ENCODE measurements around the gene MAU2.

DNA sequence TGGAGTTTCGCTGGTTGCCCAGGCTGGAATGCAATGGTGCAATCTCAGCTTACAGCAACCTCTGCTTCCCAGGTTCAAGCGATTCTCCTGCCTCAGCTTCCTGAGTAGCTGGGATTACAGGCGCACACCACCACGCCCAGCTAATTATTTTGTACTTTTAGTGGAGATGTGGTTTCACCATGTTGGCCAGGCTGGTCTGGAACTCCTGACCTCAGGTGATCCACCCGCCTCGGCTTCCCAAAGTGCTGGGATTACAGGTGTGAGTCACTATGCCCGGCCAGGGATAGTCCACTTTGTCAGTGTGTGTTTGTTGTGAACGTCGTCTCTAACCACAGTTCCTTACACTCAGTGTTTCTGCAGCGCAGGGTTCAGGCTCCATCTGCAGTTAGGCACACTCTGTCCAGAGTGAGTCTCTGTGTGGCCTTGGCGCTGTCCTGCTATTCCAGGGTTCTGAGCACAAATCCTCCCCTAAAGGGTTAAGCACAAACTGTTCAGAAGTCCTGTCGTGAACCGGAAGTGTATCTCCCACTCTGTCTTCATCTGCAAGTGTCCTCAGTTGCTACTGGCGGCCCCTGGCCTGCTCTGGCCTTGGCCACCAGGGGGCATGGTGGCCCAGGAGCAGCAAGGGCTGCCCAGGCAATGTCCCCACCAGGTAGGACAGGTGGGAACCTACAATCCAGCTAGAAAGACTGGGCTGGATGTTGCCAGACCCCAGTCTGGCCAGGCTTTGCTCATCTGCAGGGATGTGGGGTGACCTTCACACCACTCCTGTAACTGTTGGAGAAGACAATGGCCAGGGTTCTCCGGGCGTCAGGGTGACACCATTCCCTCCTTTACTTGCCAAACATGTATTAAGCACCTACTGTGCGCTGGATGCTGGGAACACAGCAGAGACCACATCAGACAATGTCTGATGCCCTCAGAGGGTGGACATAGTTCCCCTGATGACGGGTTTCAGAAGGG, 46.1 kb downstream of the MAU2 start:
- TF ChIP-seq, protein P1, sequence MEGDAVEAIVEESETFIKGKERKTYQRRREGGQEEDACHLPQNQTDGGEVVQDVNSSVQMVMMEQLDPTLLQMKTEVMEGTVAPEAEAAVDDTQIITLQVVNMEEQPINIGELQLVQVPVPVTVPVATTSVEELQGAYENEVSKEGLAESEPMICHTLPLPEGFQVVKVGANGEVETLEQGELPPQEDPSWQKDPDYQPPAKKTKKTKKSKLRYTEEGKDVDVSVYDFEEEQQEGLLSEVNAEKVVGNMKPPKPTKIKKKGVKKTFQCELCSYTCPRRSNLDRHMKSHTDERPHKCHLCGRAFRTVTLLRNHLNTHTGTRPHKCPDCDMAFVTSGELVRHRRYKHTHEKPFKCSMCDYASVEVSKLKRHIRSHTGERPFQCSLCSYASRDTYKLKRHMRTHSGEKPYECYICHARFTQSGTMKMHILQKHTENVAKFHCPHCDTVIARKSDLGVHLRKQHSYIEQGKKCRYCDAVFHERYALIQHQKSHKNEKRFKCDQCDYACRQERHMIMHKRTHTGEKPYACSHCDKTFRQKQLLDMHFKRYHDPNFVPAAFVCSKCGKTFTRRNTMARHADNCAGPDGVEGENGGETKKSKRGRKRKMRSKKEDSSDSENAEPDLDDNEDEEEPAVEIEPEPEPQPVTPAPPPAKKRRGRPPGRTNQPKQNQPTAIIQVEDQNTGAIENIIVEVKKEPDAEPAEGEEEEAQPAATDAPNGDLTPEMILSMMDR (IDR thresholded peaks at IDR 0.05; ENCODE audit: low read depth, low read length), result peak; percentile 99
- no peak for TF ChIP-seq EZH2phosphoT487 (IDR thresholded peaks at IDR 0.05; ENCODE audit: low read depth)

Data from OCI-LY3 (cell line).